Mononuclear cell (primary cell): ENCODE results near the gene MAGED4. TPM values are rescaled to one million over a fixed set of nuclear protein-coding genes. Genes with fewer than 3 reads are reported as not detected.
"Not testable (repeated sequence)": the region's sequence is repeated elsewhere in the genome, so short reads cannot be mapped to it uniquely, and the experiment has no call there.

Experiments
- H3K27me3 ChIP-seq: 2 replicates; pipeline ENCODE4 v1.6.0; 2011; ENCODE audit warnings: low read length, control low read depth; ENCODE audit not compliant: insufficient read depth
- H3K4me1 ChIP-seq: 2 replicates; pipeline ENCODE4 v1.5.1; 2011; ENCODE audit warnings: mild to moderate bottlenecking, low read length, control low read depth; ENCODE audit not compliant: insufficient read depth
- H3K4me3 ChIP-seq: 2 replicates; pipeline ENCODE4 v1.5.1; 2011; ENCODE audit warnings: mild to moderate bottlenecking, low read length, moderate library complexity
- H3K9me3 ChIP-seq: 2 replicates; pipeline ENCODE4 v1.5.1; 2011; ENCODE audit warnings: low read depth, mild to moderate bottlenecking, control low read depth, low read length
- total RNA-seq: library from RNA; depleted of rRNA; stranded (reverse); fragments of >200 nt; gene quantifications from one replicate; pipeline ENCODE4 v1.2.3, GENCODE V29; 2012

The MAGED4 gene, protein sequence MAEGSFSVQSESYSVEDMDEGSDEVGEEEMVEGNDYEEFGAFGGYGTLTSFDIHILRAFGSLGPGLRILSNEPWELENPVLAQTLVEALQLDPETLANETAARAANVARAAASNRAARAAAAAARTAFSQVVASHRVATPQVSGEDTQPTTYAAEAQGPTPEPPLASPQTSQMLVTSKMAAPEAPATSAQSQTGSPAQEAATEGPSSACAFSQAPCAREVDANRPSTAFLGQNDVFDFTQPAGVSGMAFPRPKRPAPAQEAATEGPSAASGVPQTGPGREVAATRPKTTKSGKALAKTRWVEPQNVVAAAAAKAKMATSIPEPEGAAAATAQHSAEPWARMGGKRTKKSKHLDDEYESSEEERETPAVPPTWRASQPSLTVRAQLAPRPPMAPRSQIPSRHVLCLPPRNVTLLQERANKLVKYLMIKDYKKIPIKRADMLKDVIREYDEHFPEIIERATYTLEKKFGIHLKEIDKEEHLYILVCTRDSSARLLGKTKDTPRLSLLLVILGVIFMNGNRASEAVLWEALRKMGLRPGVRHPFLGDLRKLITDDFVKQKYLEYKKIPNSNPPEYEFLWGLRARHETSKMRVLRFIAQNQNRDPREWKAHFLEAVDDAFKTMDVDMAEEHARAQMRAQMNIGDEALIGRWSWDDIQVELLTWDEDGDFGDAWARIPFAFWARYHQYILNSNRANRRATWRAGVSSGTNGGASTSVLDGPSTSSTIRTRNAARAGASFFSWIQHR
- 0.10 TPM for total RNA-seq

DNA sequence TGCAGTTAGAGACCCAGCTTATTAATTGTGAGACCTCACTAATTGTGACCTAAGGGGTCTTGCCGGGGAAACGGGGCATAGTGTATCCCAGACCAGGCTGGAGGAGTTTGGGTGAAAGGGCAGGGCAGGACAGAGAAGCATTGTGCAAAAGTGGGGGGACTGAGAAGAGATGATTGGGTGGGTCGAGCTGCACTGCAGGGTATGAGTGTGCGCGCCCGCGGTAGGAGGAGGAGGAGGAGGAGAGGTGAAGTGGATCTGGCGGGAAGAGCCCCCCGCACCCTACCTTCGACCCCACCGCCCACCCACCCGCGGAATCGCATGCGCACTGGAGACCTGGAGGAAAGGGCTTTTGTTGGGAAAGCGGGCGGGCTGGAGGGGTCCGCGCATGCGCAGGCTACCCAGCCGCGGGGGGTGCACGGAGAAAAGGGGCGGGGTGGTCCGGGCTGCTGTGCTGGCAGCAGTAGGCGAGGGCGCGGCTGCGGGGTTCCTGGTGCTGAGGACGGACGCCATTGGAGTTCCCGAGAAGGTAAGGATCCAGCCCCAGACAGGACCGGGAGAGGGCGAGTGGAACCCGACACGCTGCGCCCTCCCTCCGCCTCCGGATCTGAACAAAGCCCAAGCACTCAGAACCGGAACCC lies at the start of gene MAGED4:
Gene MAGED4, plus strand, starts transcription at position 449 of the 638 bp plus-strand sequence. CDS start 1,035 bp downstream, outside the sequence.
- H3K4me1 ChIP-seq, H3K9me3 ChIP-seq, H3K27me3 ChIP-seq, H3K4me3 ChIP-seq: not testable (repeated sequence)

DNA sequence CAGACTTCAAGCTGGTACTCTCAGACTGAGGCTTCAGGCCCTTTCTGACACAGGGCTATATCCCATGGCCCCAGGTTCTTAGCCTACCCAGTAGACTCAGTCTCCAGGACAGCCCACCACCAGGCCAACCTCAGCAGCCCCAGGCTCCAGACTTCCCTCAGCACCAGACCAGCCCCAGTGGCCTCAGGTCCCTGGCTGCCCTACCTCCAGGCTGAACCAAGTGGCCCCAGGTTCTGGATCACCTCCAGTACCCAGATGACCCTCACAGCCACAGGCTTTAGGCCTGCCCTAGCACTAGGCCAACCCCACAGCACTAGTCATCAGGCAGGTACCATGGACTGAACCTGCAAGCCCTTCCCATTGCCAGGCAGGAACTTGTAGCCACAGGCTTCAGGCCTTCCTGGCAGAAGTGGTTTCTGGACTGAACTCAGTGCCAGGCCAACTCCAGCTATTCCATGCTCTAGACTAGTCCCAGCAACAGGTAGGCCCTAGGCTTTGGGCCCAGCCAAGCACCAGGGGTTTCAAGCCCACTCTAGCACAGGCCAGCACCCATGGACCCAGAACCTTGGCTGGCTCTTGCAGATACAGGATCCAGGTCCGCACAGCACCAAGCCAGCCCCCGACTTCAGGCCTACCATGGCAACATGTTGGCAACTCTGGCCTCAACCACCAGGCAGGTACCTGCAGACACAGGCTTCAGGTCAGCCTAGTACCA lies 45.7 kb upstream of the MAGED4 start:
- H3K27me3 ChIP-seq, result no peaks in the 10 kb centered on the region
- no peak overlapping the region for H3K4me3 ChIP-seq
- no peaks in the 10 kb centered on the region for H3K4me1 ChIP-seq
- H3K9me3 ChIP-seq, result no peaks in the 10 kb centered on the region

DNA sequence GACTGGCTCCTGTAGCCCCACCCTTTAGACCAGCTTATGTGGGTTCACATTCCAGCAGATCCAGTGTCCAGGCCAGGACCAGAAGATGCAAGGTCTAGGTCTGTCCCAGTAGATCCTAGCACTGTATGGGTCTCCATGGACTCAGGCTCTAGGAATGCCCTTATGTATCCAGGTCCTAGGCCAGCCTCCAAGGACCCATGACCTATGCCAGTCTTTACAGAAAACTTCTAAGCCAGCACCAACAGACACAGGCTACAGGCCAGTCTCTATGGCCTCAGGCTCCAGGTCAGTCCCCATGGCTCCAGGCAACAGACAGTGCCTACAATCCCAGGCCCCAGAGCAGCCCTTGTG lies 45.2 kb upstream of the MAGED4 start:
- H3K4me1 ChIP-seq, result no peaks in the 10 kb centered on the region
- H3K9me3 ChIP-seq, result no peaks in the 10 kb centered on the region
- H3K4me3 ChIP-seq, result no peak overlapping the region
- no peaks in the 10 kb centered on the region for H3K27me3 ChIP-seq

DNA sequence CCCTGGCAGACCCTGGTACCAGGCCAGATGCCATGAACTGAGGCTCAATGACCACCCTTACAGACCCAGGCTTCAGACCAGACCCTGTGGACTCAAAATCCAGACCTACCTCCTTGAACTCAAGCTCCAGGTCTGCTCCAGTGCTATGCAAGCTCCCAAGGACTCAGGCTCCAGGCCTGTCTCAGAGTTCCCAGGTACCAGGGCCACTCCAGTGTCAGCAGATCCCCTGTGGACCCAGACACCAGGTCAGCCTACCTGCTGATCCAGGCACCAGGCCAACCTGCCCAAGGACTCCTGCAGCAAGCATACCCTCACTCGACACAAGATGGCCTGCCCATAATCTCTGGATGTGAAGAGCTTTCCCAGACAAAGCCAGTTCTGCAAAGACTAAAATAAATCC lies 44.7 kb upstream of the MAGED4 start:
- Histone ChIP-seq H3K4me1 (no peaks in the 10 kb centered on the region), H3K27me3 (no peaks in the 10 kb centered on the region), H3K4me3 (no peak overlapping the region), H3K9me3 (no peaks in the 10 kb centered on the region)

DNA sequence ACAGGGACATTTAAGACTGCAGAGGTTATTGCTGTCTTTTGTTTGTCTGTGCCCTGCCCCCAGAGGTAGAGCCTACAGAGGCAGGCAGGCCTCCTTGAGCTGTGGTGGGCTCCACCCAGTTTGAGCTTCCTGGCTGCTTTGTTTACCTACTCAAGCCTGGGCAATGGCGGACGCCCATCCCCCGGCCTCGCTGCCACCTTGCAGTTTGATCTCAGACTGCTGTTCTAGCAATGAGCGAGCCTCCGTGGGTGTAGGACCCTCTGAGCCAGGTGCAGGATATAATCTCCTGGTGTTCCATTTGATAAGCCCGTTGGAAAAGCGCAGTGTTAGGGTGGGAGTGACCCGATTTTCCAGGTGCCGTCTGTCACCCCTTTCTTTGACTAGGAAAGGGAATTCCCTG lies 34.0 kb upstream of the MAGED4 start:
- H3K27me3 ChIP-seq, H3K4me3 ChIP-seq, H3K4me1 ChIP-seq, H3K9me3 ChIP-seq: not testable (repeated sequence)

DNA sequence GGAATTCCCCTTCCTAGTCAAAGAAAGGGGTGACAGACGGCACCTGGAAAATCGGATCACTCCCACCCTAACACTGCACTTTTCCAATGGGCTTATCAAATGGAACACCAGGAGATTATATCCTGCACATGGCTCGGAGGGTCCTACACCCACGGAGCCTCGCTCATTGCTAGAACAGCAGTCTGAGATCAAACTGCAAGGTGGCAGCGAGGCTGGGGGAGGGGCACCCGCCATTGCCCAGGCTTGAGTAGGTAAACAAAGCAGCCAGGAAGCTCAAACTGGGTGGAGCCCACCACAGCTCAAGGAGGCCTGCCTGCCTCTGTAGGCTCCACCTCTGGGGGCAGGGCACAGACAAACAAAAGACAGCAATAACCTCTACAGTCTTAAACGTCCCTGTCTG lies 24.5 kb upstream of the MAGED4 start:
- H3K4me3 ChIP-seq, H3K27me3 ChIP-seq, H3K9me3 ChIP-seq, H3K4me1 ChIP-seq: not testable (repeated sequence)

DNA sequence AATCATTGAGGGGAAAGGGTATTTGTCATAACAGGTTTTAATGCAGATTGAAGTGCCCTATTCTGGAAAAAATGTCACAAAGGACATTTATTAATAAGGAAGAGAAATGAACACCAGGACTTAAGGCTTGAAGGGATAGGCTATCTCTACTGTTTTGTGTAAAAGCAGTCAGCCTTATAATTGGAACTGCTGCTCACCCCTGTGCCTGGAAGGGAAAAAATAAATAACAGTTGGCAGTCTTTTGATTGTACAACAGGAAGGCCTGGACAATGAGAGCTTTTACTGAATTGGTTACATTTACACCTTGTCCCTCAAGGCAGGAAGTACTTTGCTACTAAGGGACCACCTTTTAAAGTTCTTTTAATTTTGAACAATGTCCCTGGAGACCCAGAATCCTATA lies 17.8 kb upstream of the MAGED4 start:
- Histone ChIP-seq H3K27me3 (no peaks in the 10 kb centered on the region), H3K4me3 (no peak overlapping the region), H3K9me3 (no peaks in the 10 kb centered on the region), H3K4me1 (no peaks in the 10 kb centered on the region)

DNA sequence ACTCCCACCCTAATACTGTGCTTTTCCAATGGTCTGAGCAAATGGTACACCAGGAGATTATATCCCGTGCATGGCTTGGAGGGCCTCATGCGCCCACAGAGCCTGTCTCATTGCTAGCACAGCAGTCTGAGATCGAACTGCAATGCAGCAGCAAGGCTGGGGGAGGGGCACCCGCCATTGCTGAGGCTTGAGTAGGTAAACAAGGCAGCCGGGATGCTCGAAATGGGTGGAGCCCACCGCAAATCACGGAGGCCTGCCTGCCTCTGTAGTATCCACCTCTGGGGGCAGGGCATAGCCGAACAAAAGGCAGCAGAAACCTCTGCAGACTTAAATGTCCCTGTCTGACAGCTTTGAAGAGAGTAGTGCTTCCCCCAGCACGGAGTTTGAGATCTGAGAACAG lies 13.6 kb upstream of the MAGED4 start:
- H3K27me3 ChIP-seq, H3K9me3 ChIP-seq, H3K4me1 ChIP-seq, H3K4me3 ChIP-seq: not testable (repeated sequence)

DNA sequence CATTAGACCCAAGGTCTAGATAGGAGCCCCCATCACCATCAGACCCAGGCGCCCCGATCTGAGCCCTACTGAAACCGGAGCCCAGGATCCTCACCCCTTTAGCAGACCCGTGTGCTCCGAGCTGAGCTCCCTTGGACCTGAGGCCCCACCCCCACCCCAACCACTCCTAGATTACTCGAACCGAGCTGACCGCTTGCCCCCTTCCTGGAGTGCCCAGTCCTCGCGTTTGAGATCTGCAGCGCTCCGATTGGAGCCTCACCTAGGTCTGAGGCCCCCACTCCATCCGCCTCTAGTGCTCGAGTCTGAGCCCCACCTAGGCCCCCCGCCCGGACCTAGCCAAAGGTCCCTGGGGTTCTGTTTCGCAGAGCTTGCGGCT lies 378 bp downstream of the MAGED4 start:
- not testable (repeated sequence) for H3K9me3 ChIP-seq, H3K27me3 ChIP-seq, H3K4me3 ChIP-seq, H3K4me1 ChIP-seq

DNA sequence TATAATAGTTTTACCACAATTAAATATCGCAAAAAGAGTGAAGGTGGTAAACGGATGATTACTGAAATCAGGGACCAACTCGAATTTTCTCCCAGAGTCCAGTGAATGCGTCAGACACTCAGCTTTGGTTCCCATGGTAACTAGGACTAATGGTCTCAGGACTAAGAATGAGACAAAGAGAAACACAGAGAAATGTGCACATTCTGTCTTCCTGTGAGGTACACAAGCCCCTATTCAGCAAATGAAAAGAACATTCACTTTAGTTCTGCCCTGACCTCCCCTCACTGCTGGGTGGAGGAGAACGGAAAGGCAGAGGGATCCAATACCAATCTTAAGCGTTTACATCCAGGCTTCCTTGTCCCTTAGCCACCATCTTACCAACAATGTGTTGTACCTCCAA lies 26.7 kb downstream of the MAGED4 start:
- not testable (repeated sequence) for H3K9me3 ChIP-seq, H3K27me3 ChIP-seq, H3K4me3 ChIP-seq, H3K4me1 ChIP-seq

DNA sequence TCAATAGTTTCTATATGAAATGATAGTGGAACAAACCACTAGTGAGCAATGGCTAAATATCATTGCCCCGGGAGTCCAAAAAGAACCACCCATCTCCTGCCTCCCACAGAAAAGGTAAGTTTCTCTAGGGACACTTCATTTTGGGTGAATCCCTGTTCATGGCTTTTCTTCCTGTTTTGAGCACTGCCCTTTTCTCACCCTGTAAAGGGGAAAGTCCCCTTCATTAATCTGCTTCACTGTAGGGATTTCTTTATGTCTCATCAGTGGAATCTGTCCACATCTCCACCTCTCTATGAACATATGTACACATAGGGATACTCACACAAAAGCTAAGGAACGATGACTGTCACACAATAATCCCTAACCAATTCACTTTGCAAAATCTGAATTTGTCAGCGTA lies 28.6 kb downstream of the MAGED4 start:
- Histone ChIP-seq H3K9me3 (no peaks in the 10 kb centered on the region), H3K27me3 (no peaks in the 10 kb centered on the region), H3K4me3 (no peak overlapping the region), H3K4me1 (no peaks in the 10 kb centered on the region)

DNA sequence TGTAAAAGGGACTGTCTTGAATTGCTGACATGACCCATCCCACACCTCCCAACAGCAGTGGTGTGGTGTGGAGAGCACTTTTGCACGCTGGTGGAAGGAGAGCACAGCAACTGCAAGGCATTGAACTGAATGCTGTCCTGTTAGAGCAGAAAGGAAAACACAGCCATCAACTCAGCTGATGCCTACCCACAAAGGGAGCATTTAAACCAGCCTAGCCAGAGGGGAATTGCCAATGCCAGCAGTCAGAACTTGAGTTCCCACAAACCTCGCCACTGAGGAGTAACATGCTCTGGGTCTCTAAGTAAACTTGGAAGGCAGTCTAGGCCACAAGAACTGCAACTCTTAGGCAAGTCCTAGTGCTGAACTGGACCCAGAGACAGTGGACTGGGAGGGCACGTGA lies 31.9 kb downstream of the MAGED4 start:
- no peaks in the 10 kb centered on the region for H3K27me3 ChIP-seq
- no peak overlapping the region for H3K4me3 ChIP-seq
- no peaks in the 10 kb centered on the region for H3K9me3 ChIP-seq
- no peaks in the 10 kb centered on the region for H3K4me1 ChIP-seq

DNA sequence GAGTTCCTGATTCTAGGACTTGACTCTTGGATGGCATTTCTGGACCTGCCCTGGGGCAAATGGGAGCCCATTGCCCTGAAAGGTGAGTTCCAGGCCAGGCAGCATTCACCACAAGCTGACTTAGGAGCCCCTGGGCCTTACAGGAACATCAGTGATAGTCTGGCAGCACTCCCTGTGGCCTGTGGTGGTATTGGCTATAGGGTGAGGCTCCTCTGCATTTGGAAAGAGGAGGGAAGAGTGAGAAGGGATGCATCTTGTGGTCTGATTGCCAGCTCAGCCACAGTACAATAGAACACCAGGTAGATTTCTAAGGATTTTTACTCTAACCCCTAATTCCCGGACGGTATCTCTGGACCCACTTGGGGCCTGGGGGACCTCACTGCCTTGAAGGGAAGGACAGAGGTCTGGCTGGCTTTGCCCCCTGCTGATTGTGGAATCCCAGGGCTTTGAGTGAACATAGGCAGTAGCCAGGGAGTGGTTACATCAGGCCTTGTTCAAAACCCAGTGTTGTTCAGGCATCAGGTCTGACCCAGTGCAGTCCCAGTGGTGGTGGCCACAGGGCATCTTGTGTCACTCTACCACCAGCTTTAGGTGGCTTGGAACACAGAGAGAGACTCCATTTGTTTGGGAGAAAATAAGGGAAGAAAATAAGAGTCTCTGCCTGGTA lies 32.9 kb downstream of the MAGED4 start:
- Histone ChIP-seq H3K9me3 (no peaks in the 10 kb centered on the region), H3K27me3 (no peaks in the 10 kb centered on the region), H3K4me3 (no peak overlapping the region), H3K4me1 (no peaks in the 10 kb centered on the region)

DNA sequence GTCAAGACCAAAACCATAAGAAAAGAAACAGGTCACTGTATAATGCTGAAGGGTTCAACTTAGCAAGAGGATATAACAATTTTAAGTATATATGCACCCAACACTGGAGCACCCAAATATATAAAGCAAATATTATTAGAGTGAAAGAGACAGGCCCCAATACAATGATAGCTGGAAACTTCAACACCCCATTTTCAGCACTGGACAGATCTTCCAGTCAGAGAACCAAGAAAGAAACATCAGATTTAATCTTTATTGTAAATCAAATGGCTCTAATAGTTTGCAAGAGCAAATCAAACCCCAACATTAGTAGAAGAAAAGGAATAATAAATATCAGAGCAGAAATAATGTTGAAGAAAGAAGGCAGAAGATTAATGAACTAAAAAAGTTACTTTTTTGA lies 36.2 kb downstream of the MAGED4 start:
- H3K4me1 ChIP-seq, result no peaks in the 10 kb centered on the region
- H3K27me3 ChIP-seq, result no peaks in the 10 kb centered on the region
- no peaks in the 10 kb centered on the region for H3K9me3 ChIP-seq
- H3K4me3 ChIP-seq, result no peak overlapping the region
